ENCODE data around the gene TRIM40.

GRCh38 chr6:30149858-30150550 lies 14.1 kb downstream of the TRIM40 start:
- TF ChIP-seq SIN3A (IDR thresholded peaks at IDR 0.05; ENCODE audit: borderline replicate concordance, insufficient read depth, low read length) (no peak), FOXP2 (optimal IDR thresholded peaks at IDR 0.05; ENCODE audit: borderline replicate concordance, extremely low read depth, extremely low read length, insufficient read depth) (no peak), POLR2AphosphoS5 (IDR thresholded peaks at IDR 0.05; ENCODE audit: low read depth, low read length) (no peak), TAF1 (IDR thresholded peaks at IDR 0.05; ENCODE audit: borderline replicate concordance, insufficient read depth, low read length) (no peak)
- TF ChIP-seq, protein P1, sequence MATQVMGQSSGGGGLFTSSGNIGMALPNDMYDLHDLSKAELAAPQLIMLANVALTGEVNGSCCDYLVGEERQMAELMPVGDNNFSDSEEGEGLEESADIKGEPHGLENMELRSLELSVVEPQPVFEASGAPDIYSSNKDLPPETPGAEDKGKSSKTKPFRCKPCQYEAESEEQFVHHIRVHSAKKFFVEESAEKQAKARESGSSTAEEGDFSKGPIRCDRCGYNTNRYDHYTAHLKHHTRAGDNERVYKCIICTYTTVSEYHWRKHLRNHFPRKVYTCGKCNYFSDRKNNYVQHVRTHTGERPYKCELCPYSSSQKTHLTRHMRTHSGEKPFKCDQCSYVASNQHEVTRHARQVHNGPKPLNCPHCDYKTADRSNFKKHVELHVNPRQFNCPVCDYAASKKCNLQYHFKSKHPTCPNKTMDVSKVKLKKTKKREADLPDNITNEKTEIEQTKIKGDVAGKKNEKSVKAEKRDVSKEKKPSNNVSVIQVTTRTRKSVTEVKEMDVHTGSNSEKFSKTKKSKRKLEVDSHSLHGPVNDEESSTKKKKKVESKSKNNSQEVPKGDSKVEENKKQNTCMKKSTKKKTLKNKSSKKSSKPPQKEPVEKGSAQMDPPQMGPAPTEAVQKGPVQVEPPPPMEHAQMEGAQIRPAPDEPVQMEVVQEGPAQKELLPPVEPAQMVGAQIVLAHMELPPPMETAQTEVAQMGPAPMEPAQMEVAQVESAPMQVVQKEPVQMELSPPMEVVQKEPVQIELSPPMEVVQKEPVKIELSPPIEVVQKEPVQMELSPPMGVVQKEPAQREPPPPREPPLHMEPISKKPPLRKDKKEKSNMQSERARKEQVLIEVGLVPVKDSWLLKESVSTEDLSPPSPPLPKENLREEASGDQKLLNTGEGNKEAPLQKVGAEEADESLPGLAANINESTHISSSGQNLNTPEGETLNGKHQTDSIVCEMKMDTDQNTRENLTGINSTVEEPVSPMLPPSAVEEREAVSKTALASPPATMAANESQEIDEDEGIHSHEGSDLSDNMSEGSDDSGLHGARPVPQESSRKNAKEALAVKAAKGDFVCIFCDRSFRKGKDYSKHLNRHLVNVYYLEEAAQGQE (IDR thresholded peaks at IDR 0.05; ENCODE audit: insufficient read depth in 1 of 2, low read depth in 2 of 2, low read length in 2 of 2) = no peak

Data from PFSK-1 (cell line).